ENCODE data around the gene ALDH3A2. TPM values are rescaled to one million over a fixed set of nuclear protein-coding genes. Genes with fewer than 3 reads are reported as not detected.

The ALDH3A2 gene
- total RNA-seq, 1 donor from 2014 or later, result 115 TPM

DNA sequence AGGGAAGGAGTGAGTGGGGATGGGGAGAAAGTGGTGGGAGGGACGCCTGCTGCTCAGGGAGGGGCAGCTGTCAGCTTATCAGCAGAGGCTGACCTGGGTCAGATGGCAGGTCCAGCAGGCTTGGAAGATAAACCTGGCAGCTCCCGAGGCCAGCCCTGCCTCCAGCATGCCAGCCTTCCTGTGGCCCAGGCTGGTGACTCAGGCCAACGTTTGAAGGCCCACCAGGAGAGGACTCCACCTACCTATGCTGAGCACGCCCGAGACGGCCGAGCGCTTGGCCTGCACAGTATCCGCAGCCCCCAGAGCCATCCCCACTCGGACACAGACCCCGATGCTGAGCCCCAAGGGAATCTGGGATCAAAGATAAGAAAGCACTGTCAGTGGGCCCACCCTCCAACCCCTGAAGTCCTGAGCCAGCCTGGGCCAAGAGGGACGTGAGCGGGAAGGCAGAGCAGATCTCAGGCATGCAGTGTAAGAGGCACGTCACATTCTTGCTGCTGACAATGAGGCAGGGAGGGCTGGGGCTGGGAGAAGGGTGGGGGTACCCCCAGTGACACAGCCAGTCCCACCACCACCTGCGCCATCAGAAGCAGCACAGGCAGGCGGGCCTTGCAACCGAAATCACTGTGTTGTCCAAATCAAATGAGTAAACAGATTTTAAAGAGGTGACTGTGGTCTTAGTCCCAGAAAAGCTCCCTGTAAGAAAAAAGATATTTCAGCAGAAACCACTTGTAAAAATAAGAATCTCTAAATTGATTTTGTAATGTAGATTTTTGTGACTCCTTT is 55.5 kb downstream of the ALDH3A2 start:
- Histone ChIP-seq H3K27ac (peak overlapping the region; percentile 48), H3K4me1 (peaks cover 27% of the 10 kb centered on the region), H3K36me3 (no peaks in the 10 kb centered on the region), H3K4me3 (no peak overlapping the region), H3K27me3 (ENCODE audit: low read depth) (no peaks in the 10 kb centered on the region), H3K9me3 (no peaks in the 10 kb centered on the region)
- DNase-seq (no peak), ATAC-seq (peak; percentile 62 to 74)
- intact Hi-C loops (cut with DNase I), result no loop called here
- TF ChIP-seq CTCF (IDR thresholded peaks at IDR 0.05), result no peak

- intact Hi-C loops (cut with DNase I), result no loop called here
- H3K36me3 ChIP-seq, result no peaks in the 10 kb centered on the region
- H3K9me3 ChIP-seq, result no peaks in the 10 kb centered on the region
- no peaks in the 10 kb centered on the region for H3K27me3 ChIP-seq (ENCODE audit: low read depth)
- H3K27ac ChIP-seq, result no peak overlapping the region
- H3K4me1 ChIP-seq, result peaks cover 27% of the 10 kb centered on the region
- DNase-seq (no peak), ATAC-seq (no peak)
- H3K4me3 ChIP-seq, result no peak overlapping the region
- TF ChIP-seq CTCF (IDR thresholded peaks at IDR 0.05), result no peak
These were observed 56.6 kb downstream of the ALDH3A2 start for GRCh38 chr17:19705201-19705600.

- intact Hi-C loops (cut with DNase I), result no loop called here
- no peak overlapping the region for H3K27ac ChIP-seq
- H3K36me3 ChIP-seq, result no peaks in the 10 kb centered on the region
- ATAC-seq (no peak), DNase-seq (no peak)
- H3K4me3 ChIP-seq, result no peak overlapping the region
- no peaks in the 10 kb centered on the region for H3K9me3 ChIP-seq
- TF ChIP-seq CTCF (IDR thresholded peaks at IDR 0.05), result no peak
- H3K4me1 ChIP-seq, result peaks cover 27% of the 10 kb centered on the region
- no peaks in the 10 kb centered on the region for H3K27me3 ChIP-seq (ENCODE audit: low read depth)
These were observed 57.5 kb downstream of the ALDH3A2 start for GRCh38 chr17:19705771-19706770.

DNA sequence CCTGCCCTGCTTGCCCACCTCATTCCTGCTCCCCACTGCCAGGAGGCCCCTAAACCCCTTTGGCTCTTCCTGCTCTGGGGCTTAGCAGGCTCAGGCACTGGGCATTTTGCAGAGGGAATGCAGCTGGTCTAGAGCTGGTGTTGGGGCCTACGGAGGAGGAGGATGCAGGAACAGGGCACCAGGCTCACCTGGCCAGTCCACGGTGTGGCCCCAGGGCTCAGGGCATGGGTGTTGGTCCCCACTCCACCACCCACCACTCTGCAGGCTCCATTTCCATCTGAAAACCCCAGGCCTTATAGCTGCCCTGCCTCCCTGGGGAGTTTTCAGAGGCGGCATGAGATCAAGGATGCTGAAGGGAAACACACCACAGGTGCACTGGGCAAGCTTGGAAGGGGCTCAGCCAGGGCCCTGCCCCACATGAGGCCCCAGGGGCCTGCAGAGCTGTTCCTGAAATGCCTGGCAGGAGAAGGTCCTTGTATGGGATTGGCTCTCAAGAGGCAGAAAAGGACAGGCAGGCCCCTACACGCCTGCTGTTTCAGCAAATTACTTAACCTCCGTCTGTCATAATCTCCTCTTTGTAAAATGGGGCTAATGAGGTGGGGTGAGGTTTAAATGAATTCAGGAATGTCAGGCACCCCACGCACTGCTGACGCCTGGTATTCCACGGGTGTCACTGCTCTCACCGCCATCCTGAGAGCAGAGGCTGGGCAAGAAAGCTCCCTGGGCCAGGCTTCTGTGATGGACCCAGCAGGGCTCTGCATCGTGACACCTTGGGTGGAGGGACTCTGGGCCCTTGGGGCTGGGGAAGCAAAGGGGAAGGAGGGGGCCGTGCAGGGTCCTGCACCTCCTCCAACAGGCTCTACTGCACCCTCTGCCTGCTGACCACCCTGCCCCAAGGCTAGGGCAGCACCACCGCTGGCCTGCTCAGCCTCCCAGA is 58.5 kb downstream of the ALDH3A2 start:
- DNase-seq, result no peak
- Histone ChIP-seq H3K4me1 (peaks cover 27% of the 10 kb centered on the region), H3K4me3 (no peak overlapping the region), H3K9me3 (no peaks in the 10 kb centered on the region), H3K27me3 (ENCODE audit: low read depth) (no peaks in the 10 kb centered on the region), H3K36me3 (no peaks in the 10 kb centered on the region), H3K27ac (no peak overlapping the region)
- no peak for ATAC-seq
- intact Hi-C loops (cut with DNase I), result no loop called here
- TF ChIP-seq CTCF (IDR thresholded peaks at IDR 0.05), result no peak
